IPS-NIHi11 (cell line): ENCODE measurements around the gene GNG8.
A peak's percentile ranks its signal among the peaks of the same experiment; 100 is the strongest.
"Not testable (repeated sequence)": the region's sequence is repeated elsewhere in the genome, so short reads cannot be mapped to it uniquely, and the experiment has no call there.

Source experiments
- DNase-seq: peaks from one replicate; pipeline ENCODE4 v3.0.0; 2012; ENCODE audit warnings: mixed read lengths, low spot score

Gene GNG8

DNA sequence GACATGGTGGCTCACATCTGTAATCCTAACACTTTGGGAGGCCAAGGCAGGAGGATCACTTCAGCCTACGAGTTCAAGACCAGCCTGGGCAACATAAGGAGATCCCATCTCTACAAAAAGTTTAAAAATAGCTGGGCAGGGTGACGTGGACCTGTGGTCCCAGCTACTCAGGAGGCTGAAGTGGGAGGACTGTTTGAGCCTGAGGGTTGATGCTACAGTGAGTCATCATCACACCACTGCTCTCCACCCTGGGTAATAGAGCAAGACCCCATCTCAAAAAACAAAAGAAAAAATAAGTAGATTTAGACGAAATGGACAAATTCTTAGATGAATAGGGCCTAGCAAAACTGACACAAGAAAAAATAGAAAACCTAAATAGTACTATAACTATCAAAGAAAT lies 10.4 kb upstream of the GNG8 start:
- DNase-seq, result no peak

- no peak for DNase-seq
Measured at GRCh38 chr19:46644720-46645119, 8.7 kb upstream of the GNG8 start.

GRCh38 chr19:46640656-46641055 lies 4.7 kb upstream of the GNG8 start:
- no peak for DNase-seq

DNA sequence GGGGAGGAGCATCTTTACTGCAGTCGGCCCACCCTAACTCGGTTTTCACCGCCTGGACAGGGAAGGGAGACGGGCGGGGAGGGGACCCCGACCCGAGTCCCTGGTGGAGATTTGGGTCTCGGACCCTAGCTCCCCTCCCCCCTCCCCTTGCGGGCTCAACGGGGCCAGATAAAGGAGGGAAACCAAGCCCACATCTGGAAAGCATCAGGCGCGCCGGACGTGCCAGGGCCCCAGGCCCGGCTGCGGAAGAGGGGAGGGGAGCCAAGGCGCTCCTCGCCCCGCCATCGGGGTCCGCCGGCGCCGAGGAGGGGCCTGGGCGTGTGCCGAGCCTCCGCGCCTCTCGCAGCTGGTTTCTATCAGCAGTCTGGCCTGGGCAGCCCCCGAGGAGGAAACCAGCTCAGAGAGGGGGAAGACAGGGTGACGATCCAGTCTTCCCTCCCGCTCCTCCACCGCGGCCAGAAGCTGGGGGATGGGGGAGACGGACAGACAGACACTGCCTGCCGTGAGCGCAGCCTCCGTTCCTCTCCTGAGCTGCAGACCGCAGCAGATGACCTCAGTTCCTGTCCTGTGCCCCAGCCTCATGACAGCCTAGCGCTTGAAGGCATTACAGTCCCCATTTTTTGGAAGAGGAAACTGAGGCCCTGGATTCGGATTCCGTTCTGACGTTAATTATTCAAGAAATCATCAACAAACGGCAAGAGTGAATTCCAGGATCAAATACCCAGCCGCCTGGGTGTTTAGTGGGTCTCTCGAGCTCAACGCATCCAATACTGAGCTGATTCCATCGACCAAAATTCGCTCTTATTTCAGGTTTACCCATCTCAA lies 3.6 kb upstream of the GNG8 start:
- peak; percentile 81 for DNase-seq

- DNase-seq, result no peak
Measured at GRCh38 chr19:46637224-46637623, 1.2 kb upstream of the GNG8 start.

- DNase-seq, result peak; percentile 29
Measured at GRCh38 chr19:46634656-46635218, 1.3 kb downstream of the GNG8 start.

- peak; percentile 97 for DNase-seq
Measured at GRCh38 chr19:46634045-46634655, 1.9 kb downstream of the GNG8 start.

DNA sequence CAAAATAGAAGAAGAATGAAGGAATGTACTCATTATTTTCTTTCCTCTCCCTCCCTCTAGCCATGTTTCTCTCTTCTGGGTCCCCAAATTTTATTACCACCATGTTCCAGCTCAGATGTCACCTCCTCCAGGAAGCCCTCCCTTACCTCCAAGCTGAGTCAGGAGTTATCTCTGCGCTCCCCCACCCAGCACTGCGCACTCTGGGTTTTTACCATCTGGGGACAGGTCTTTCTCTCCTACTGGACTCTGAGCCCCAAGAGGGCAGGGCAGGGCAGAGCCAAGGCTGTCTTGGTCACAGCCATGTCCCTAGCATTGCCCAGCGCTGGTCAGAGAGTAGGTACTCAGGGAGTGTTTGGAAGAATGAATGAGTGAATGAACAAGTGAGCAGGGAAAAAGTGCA lies 2.9 kb downstream of the GNG8 start:
- DNase-seq, result no peak

DNA sequence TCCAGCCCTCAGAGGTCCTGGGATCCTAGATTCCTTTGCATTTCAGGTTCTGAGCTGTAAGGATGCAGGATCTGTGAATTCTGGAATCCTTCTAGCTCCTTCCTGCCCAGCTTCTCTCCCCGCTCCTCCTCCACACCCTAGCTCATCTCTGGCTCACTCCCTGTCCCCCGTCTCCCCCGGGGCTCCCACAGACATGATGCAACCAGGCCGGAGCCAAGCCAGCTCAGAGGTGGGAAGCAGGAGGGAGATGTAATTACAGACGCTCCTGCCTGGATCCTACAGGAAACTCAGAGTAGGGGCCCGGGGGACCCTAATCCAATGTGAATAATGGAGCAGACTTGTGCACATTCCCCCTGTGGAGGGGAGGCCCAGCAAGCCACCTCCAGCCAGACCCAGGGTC lies 4.5 kb downstream of the GNG8 start:
- DNase-seq, result no peak

GRCh38 chr19:46630586-46631205 lies 5.3 kb downstream of the GNG8 start:
- no peak for DNase-seq

GRCh38 chr19:46629546-46630025 lies 6.4 kb downstream of the GNG8 start:
- no peak for DNase-seq

- DNase-seq, result not testable (repeated sequence)
Measured at GRCh38 chr19:46628970-46629369, 7.0 kb downstream of the GNG8 start.

GRCh38 chr19:46626446-46626845 lies 9.6 kb downstream of the GNG8 start:
- DNase-seq, result no peak

DNA sequence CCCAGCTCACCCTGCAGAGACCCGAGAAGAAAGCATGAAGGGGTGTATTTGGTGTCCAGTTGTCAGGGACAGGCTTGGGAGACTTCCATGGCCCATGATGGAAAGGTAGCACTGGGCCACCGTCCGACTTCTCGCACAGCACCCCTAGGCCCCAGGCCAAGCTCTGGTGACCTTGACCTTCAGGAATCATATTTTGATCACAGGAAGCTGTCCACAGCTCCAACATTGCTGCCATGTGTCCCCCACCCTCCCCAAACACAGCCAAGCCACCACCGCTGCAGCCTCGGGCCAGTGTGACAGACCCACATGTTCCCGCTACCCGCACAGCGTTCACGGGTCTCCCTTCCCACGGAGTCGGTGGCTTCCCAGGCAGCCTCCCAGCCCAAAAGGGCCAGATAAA lies 10.3 kb downstream of the GNG8 start:
- DNase-seq, result no peak

GRCh38 chr19:46624958-46625661 lies 10.9 kb downstream of the GNG8 start, which contains the start of gene PTGIR:
Gene PTGIR, minus strand, starts transcription at chr19:46625089. Its CDS starts 864 bp downstream, at chr19:46624225.
- peak; percentile 44 for DNase-seq

DNA sequence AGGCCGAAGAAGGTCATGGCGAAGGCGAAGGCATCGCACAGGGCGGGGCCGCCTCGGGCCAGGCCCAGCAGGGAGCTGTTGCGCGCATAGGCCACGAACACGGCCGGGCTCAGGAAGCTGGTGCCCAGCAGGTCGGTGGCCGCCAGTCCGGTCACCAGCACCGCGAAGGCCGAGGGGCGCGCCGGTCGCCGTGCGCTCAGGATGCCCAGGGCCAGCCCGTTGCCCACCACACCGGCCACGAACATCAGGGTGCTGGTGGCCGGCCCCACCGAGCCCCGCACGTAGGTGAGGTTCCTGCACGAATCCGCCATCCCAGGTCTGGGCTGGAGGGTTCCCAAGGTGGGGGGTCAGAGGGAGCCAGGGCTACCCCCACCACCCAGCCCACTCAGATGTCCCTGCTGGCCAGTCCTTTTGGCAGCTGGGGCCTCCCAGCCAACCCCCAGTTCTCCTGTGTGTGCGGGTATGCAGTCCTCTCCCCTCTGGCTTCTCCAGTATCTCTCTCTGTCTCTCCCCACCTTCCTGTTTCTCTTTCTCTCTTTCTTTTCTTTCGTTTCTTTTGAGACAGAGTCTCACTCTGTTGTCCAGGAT lies 12.0 kb downstream of the GNG8 start:
- no peak for DNase-seq

GRCh38 chr19:46622118-46622446 lies 13.9 kb downstream of the GNG8 start:
- DNase-seq, result no peak

GRCh38 chr19:46621191-46622117 lies 14.5 kb downstream of the GNG8 start:
- no peak for DNase-seq

DNA sequence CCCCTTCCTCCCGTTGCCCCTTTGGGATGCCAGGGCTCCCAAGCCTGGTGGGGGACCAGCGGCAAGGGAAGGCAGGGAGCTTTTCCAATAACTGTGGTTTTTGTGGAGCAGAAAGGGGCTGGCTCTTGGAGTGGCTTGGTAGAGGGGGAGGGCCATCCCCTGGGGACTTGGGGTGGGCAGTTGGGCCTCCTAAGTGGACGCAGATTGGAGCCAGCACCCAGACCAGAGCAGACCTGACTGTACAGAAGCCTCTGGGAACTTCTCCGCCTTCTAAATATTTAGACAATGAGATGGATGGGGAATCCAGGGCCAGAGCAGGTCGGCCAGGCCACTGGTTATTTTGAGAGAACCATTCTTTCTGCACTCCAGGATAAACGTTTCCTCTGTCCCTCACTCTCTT lies 15.3 kb downstream of the GNG8 start:
- no peak for DNase-seq

- no peak for DNase-seq
Measured at GRCh38 chr19:46620267-46620666, 15.7 kb downstream of the GNG8 start.
